ENCODE measurements around the gene FIP1L1. TPM values are rescaled to one million over a fixed set of nuclear protein-coding genes. Genes with fewer than 3 reads are reported as not detected.

The FIP1L1 gene
- total RNA-seq, 1 donor from 2014 or later: 50.9 TPM

DNA sequence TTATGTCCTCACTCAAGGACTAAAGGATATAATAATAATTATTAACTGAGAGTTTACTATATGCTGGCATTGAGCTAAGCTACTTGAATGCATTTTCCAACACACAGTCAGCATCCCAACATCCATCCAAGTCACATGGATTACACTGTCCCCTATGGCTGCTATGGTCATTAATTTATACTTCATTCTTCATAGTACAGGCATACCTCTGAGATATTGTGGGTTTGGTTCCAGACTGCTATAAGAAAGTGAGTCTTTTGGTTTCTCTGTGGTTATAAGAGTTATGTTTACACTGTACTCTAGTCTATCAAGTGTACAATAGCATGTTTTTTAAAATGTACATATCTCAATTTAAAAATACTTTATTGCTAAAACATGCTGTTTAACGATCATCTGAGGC lies 124.7 kb downstream of the FIP1L1 start:
- H3K27ac Mint-ChIP-seq (ENCODE audit: unreplicated experiment): no peak overlapping the region
- no peak overlapping the region for H3K4me3 ChIP-seq (ENCODE audit: insufficient read depth, low read depth, low read length)
- no peaks in the 10 kb centered on the region for H3K27me3 ChIP-seq (ENCODE audit: insufficient read depth, low read length)

DNA sequence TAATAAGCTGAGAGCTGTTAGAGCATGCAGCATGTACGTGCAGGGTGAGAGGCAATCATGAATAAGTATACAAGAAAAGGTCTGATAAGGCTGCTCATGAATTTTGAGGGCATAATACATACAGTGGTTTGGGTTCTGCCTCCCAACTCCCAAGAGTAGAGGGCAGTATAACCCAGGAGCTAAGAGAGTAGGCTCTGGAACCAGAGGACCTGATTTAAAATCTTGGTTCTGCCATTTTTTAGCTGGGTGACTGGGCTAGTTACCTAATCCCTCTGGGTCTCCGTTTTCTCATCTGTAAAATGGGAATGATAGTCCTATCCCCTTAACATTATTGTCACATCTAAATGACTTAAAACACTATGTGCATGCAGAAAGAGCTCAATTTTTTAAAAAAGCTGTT lies 128.5 kb downstream of the FIP1L1 start:
- TF ChIP-seq EZH2 (IDR thresholded peaks at IDR 0.05; ENCODE audit: insufficient read depth, low read length): no peak
- TF ChIP-seq, protein P1, sequence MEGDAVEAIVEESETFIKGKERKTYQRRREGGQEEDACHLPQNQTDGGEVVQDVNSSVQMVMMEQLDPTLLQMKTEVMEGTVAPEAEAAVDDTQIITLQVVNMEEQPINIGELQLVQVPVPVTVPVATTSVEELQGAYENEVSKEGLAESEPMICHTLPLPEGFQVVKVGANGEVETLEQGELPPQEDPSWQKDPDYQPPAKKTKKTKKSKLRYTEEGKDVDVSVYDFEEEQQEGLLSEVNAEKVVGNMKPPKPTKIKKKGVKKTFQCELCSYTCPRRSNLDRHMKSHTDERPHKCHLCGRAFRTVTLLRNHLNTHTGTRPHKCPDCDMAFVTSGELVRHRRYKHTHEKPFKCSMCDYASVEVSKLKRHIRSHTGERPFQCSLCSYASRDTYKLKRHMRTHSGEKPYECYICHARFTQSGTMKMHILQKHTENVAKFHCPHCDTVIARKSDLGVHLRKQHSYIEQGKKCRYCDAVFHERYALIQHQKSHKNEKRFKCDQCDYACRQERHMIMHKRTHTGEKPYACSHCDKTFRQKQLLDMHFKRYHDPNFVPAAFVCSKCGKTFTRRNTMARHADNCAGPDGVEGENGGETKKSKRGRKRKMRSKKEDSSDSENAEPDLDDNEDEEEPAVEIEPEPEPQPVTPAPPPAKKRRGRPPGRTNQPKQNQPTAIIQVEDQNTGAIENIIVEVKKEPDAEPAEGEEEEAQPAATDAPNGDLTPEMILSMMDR (IDR thresholded peaks at IDR 0.05; ENCODE audit: insufficient read depth, low read depth, low read length): no peak
- Histone ChIP-seq H3K4me3 (ENCODE audit: insufficient read depth, low read depth, low read length) (no peak overlapping the region), H3K9ac (ENCODE audit: low read length) (no peak overlapping the region), H2AFZ (ENCODE audit: low read depth, low read length) (no peak overlapping the region), H3K4me2 (ENCODE audit: low read length) (no peak overlapping the region), H3K36me3 (ENCODE audit: insufficient read depth, low read length) (no peaks in the 10 kb centered on the region), H3K27ac (ENCODE audit: low read depth, low read length) (no peak overlapping the region), H3K27me3 (ENCODE audit: insufficient read depth, low read length) (peaks cover under 1% of the 10 kb centered on the region), H3K9me3 (ENCODE audit: insufficient read depth, low read depth, low read length) (no peaks in the 10 kb centered on the region), H4K20me1 (ENCODE audit: insufficient read depth, low read length) (no peaks in the 10 kb centered on the region), H3K79me2 (ENCODE audit: insufficient read depth, low read length) (no peaks in the 10 kb centered on the region), H3K4me1 (ENCODE audit: insufficient read depth, low read length) (peaks cover 18% of the 10 kb centered on the region)
- no peak for FAIRE-seq
- Mint-ChIP-seq H3K27ac (ENCODE audit: unreplicated experiment) (no peak overlapping the region), H3K4me3 (ENCODE audit: unreplicated experiment) (no peak overlapping the region), H3K9me3 (ENCODE audit: unreplicated experiment) (no peaks in the 10 kb centered on the region), H3K36me3 (ENCODE audit: low read depth, unreplicated experiment) (peaks cover 1% of the 10 kb centered on the region), H3K27me3 (ENCODE audit: low read depth, unreplicated experiment) (peaks cover 3% of the 10 kb centered on the region), H3K4me1 (ENCODE audit: low read depth, unreplicated experiment) (peaks cover 17% of the 10 kb centered on the region)
- no peak for DNase-seq (ENCODE audit: low read depth)

More for the DNA sequence above, 124.7 kb downstream of the FIP1L1 start:
- H3K4me3 Mint-ChIP-seq (ENCODE audit: unreplicated experiment): no peak overlapping the region
- H2AFZ ChIP-seq (ENCODE audit: low read depth, low read length): no peak overlapping the region
- no peak for DNase-seq (ENCODE audit: low read depth)
- no peaks in the 10 kb centered on the region for H3K36me3 ChIP-seq (ENCODE audit: insufficient read depth, low read length)
- no peak overlapping the region for H3K9ac ChIP-seq (ENCODE audit: low read length)
- H4K20me1 ChIP-seq (ENCODE audit: insufficient read depth, low read length): no peaks in the 10 kb centered on the region
- no peak overlapping the region for H3K27ac ChIP-seq (ENCODE audit: low read depth, low read length)
- H3K4me1 Mint-ChIP-seq (ENCODE audit: low read depth, unreplicated experiment): no peaks in the 10 kb centered on the region
- H3K4me2 ChIP-seq (ENCODE audit: low read length): no peak overlapping the region
- no peaks in the 10 kb centered on the region for H3K9me3 Mint-ChIP-seq (ENCODE audit: unreplicated experiment)
- no peaks in the 10 kb centered on the region for H3K79me2 ChIP-seq (ENCODE audit: insufficient read depth, low read length)
- peaks cover 1% of the 10 kb centered on the region for H3K36me3 Mint-ChIP-seq (ENCODE audit: low read depth, unreplicated experiment)
- TF ChIP-seq, protein P1 (IDR thresholded peaks at IDR 0.05; ENCODE audit: insufficient read depth, low read depth, low read length): no peak
- no peak for TF ChIP-seq EZH2 (IDR thresholded peaks at IDR 0.05; ENCODE audit: insufficient read depth, low read length)
- peaks cover 3% of the 10 kb centered on the region for H3K27me3 Mint-ChIP-seq (ENCODE audit: low read depth, unreplicated experiment)
- H3K9me3 ChIP-seq (ENCODE audit: insufficient read depth, low read depth, low read length): no peaks in the 10 kb centered on the region
- peaks cover 2% of the 10 kb centered on the region for H3K4me1 ChIP-seq (ENCODE audit: insufficient read depth, low read length)
- no peak for FAIRE-seq

DNA sequence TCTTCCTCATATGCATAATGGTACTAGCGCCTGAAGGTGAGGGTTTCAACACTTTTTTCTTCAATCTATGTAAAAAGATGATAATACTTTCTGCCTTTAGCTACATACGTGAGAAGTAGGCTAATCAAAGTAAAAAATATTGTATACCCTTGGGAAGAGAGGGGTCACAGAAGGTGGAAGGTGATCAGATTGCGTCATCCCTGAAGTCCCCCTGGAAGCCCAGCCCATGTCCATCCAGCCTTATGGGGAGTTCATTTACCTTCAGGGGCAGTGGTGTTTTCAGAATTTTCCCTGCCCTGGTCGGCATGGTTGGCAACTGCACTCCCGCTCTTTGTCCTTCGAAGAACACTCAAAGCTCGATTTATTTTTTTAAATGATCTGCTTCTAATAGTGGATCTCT lies 129.6 kb downstream of the FIP1L1 start:
- TF ChIP-seq, protein P1 (IDR thresholded peaks at IDR 0.05; ENCODE audit: insufficient read depth, low read depth, low read length): no peak
- no peak for TF ChIP-seq EZH2 (IDR thresholded peaks at IDR 0.05; ENCODE audit: insufficient read depth, low read length)
- H4K20me1 ChIP-seq (ENCODE audit: insufficient read depth, low read length): no peaks in the 10 kb centered on the region
- no peak overlapping the region for H3K4me3 ChIP-seq (ENCODE audit: insufficient read depth, low read depth, low read length)
- no peak overlapping the region for H3K27ac Mint-ChIP-seq (ENCODE audit: unreplicated experiment)
- FAIRE-seq: no peak
- H3K9me3 Mint-ChIP-seq (ENCODE audit: unreplicated experiment): no peaks in the 10 kb centered on the region
- no peak overlapping the region for H2AFZ ChIP-seq (ENCODE audit: low read depth, low read length)
- H3K27me3 Mint-ChIP-seq (ENCODE audit: low read depth, unreplicated experiment): peaks cover 3% of the 10 kb centered on the region
- peak overlapping the region; percentile 68 for H3K27ac ChIP-seq (ENCODE audit: low read depth, low read length)
- peaks cover 5% of the 10 kb centered on the region for H3K27me3 ChIP-seq (ENCODE audit: insufficient read depth, low read length)
- peak overlapping the region; percentile 81 for H3K4me2 ChIP-seq (ENCODE audit: low read length)
- peaks cover 17% of the 10 kb centered on the region for H3K4me1 Mint-ChIP-seq (ENCODE audit: low read depth, unreplicated experiment)
- H3K36me3 ChIP-seq (ENCODE audit: insufficient read depth, low read length): no peaks in the 10 kb centered on the region
- peak overlapping the region; percentile 65 for H3K9ac ChIP-seq (ENCODE audit: low read length)
- no peak overlapping the region for H3K4me3 Mint-ChIP-seq (ENCODE audit: unreplicated experiment)
- H3K36me3 Mint-ChIP-seq (ENCODE audit: low read depth, unreplicated experiment): peaks cover 1% of the 10 kb centered on the region
- H3K79me2 ChIP-seq (ENCODE audit: insufficient read depth, low read length): no peaks in the 10 kb centered on the region
- no peak for DNase-seq (ENCODE audit: low read depth)
- peaks cover 18% of the 10 kb centered on the region for H3K4me1 ChIP-seq (ENCODE audit: insufficient read depth, low read length)
- H3K9me3 ChIP-seq (ENCODE audit: insufficient read depth, low read depth, low read length): no peaks in the 10 kb centered on the region

Measured in astrocyte (in vitro differentiated cells and primary cell).